ENCODE measurements around the gene PPM1A.
"Not testable (repeated sequence)": the region's sequence is repeated elsewhere in the genome, so short reads cannot be mapped to it uniquely, and the experiment has no call there.

The PPM1A gene

DNA sequence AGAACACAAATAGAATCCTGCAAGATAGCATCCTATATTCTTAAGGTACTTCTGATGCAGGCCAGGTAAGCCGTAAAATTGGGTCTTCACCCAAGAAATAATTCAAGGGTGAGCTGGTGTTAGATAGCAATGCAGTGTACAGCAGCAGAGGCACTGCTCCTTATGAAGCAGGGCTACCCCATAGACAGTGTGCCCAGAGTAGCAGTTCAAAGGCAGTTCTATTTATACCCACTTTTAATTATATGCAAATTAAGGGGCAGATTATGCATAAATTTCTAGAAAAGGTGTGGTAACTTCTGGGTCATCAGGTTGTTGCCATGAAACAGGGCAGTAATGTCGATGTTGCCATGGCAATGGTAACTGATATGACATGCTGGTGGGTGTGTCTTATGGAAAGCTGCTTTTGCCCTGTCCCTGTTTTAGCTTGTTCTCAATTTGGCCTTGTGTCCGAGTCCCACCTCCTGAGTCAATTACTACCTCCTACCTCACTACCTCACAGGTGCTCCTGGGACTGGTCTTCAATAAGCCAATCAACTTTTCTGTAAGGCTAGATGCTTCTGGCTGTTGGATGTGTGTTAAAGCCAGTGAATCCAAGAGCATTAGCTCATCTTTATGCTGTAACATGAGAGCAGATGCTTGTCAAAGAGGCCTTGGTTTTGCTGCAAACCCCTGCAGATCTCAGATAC is 61.0 kb downstream of the PPM1A start:
- no peak for DNase-seq (ENCODE audit: low read depth, low spot score)

DNA sequence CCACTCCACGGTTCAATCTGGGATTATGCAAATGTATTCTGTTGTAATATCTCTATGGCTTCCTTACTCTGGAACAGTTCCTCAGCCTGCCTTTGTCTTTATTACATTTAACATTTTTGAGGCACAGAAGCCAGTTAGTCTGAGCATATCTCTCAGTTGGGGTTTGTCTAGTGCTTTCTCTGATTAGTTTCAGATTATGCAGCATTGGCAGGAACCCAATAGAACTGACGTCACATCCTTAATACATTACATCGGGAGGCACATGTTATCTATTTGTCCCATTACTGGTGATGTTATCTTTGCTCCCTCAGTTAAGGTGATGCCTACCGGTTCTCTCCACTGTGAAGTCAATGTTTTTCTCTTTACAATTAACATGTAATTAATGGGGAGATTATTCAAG is 62.4 kb downstream of the PPM1A start:
- H3K4me3 ChIP-seq (ENCODE audit: low read length) = no peak overlapping the region
- peak; percentile 59 for DNase-seq (ENCODE audit: low read depth, low spot score)

More for the DNA sequence above, 61.0 kb downstream of the PPM1A start:
- H3K4me3 ChIP-seq (ENCODE audit: low read length) = no peak overlapping the region

DNA sequence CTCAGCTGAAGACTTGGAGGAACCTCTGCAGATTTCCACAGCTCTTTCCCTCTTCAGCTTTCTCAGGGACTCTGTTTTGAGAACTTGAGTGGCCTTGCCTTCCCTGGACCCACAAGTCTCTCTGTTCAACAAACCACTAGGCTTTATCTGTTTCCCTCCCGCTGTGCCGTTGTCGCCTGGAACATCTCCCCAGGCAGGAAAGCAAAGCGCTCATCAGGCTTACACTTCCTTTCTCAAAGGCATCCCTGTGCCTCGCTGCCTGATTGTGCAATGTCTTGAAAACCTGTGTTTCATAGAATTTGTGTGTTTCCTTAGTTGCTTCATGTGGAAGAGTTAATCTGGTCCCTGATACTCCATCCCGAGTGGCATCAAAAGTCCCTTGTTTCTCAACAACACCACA is 64.1 kb downstream of the PPM1A start:
- no peak for DNase-seq (ENCODE audit: low read depth, low spot score)
- H3K4me3 ChIP-seq (ENCODE audit: low read length) = no peak overlapping the region

DNA sequence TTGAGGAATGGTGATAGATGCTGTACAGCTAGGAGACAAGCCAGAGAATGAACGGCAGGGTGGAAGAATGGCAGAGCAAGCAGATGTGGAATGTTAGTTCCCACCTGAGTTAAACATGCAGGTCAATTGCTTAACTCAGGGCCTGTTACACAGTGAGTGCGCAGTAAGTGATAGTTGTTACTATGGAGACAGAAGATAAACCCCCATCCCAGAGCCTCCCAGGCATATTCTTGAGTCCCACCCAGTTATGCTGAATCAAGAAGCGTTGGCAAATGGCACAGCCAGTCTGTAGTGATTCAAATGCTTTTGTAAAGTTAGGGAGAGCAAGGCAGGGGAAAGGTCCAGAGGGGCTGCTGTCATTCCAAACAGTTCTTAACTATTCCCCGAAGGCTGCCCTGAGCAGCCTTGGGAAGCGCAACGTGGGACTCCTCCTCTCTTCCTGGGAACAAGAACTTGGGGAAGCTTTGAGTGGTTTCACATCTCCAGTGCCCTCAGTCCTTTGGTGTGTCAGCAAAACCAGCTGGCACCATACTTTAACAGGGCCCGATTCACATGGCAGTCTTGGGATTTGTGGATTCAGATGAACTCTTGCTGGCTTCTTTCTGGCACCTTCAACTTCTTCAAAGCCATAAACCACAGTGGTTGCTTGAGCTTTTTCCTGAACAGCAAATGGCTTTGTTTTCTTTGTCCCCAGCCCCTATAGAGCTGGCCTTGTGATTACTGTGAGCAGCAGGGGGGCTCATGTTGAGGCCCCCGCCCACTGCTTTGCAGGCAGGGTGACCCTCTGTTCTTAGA is 66.4 kb downstream of the PPM1A start:
- DNase-seq (ENCODE audit: low read depth, low spot score) = no peak
- H3K4me3 ChIP-seq (ENCODE audit: low read length) = no peak overlapping the region

DNA sequence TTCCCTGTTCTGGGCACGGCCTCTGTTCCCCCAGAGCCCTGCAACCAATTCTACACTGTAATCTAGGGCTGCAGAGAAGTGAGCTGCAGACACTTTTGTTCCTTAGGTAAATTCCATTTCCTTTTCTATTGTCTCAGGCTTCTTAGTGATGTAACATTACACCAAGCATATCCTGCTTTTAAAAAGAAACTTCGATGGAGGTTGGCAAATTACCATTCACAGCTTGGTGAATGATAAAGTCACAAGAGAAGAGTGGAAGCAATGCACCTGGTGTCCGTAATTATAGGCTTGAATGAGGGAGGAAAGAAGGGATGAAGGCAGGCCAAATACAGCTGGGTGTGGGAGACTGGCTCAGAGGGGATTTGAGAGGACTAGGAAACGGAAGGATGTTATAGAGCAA is 68.6 kb downstream of the PPM1A start:
- no peak for DNase-seq (ENCODE audit: low read depth, low spot score)
- H3K4me3 ChIP-seq (ENCODE audit: low read length) = no peak overlapping the region

DNA sequence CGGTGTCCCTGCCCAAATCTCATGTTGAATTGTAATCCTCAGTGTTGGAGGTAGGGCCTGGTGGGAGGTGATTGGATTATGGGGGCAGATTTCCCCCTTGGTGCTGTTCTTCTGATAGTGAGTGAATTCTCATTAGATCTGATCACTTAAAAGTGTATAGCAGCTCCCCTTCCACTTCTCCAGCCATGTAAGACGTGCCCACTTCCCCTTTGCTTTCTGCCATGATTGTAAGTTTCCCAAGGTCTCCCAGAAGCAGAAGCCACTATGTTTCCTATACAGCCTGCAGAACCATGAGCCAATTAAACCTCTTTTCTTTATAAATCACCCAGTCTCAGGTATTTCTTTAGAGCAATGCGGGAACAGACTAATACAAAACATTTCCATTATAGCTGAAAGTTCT is 71.8 kb downstream of the PPM1A start:
- not testable (repeated sequence) for H3K4me3 ChIP-seq (ENCODE audit: low read length); DNase-seq (ENCODE audit: low read depth, low spot score)

DNA sequence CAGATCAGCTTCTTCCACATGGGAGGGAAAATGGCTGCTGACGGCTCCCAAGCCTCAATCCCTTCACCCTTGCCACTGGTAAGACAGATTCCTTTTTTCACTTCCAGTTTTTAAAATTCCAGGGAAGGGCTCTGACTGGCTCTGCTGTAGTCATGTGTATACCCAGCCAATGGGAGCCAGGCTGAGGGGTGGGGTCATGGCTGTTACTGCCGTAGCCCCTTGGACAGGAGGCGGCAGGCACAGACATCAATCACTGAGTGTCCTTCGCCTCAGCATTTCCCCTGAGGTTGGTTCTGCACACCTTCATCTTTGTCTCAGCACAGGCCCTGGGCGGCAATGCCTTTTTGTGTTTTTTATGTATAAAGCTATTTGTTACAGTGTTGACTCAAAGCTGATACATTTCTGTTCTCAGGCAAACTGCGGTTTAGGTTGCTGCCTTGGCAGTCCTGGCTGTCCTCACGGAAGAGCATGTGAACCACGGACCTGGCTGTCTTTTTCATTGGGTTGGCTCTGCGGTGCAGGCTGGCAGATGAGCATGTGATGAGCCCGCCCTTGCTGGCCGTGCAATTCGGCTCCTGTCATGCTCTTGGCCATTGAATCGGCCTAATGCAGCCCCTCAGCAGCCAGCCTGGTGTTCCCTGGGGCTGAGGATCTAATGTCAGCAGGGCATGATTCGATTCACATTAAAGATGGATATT is 74.3 kb downstream of the PPM1A start:
- no peak overlapping the region for H3K4me3 ChIP-seq (ENCODE audit: low read length)
- DNase-seq (ENCODE audit: low read depth, low spot score) = no peak

DNA sequence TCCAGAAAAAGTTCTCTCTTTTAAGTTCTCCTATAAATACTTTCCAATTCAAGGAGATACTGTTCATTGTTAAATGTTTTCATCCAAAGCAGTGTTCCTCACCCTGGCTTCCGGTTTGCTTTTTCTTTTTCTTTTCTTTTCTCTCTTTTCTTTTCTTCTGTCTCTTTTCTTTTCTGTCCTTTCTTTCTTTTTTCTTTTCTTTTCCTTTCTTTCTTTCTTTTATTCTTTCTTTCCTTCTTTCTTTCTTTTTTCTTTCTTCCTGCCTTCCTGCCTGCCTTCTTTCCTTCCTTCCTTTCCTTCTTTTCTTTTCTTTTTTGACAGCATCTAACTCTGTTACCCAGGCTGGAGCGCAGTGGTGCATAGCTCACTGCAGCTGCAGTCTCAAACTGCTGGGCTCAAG is 75.8 kb downstream of the PPM1A start:
- no peak overlapping the region for H3K4me3 ChIP-seq (ENCODE audit: low read length)
- no peak for DNase-seq (ENCODE audit: low read depth, low spot score)

DNA sequence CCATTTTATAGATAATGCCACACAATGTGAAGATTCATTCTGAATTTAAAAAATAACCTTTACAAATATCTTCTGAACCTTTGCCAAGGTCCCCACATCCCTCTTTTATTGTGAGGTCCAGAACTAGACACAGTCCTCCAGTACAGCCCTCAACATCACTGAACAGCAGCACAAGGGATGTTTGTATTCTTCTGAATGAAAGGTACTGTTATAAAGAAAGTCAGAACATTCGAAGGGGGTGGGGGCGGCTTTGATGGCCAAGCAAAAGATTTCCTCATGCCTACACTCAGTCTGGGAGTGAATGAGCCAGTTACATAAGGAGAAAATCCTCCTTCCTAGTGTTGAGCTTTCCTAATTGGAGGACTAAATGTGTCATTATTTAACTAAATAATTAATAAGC is 77.3 kb downstream of the PPM1A start:
- no peak overlapping the region for H3K4me3 ChIP-seq (ENCODE audit: low read length)
- DNase-seq (ENCODE audit: low read depth, low spot score) = no peak

DNA sequence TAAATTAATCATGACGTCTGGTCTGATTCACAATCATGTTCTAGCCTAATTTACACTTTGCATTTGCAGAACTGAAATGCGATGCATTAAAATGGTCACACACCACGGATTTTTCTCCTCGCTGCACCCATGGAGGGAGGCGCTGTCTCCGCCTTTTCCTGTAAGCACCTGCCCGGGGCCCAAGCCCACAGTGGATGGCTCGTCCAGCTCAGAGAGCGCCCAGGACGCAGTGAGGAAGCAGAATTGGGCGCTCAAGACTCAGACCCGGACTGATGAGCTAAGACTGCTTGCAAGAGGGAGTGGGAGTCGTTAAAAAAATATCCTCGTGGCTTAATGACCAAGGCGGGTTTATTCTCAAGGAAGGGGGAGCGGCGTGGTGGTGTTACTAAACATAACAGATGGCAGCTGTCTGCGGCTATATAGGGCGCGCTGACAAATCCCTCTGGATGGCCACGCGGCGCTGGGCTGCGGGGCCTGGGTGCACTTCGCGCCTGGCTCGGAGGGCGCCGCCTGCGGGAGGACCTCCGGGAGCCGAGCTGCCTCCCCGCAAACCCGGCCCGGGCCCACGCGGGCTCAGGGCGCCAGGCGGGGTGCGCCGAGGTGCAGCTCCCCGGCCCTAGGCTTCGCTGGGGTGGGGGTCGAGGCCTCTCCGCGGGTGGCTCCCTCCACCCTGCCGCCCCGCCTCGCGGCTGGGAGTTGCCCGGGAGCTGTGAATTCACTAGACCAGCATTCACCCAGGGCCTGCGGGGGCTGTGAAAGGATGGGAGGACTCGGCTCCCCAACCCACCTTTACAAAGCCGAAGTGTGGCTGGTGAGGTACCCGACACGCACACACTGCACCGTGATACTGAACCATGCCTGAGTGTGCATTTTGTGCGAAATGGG is 78.7 kb downstream of the PPM1A start:
- DNase-seq (ENCODE audit: low read depth, low spot score) = peak; percentile 78
- peak overlapping the region; percentile 84 for H3K4me3 ChIP-seq (ENCODE audit: low read length)

DNA sequence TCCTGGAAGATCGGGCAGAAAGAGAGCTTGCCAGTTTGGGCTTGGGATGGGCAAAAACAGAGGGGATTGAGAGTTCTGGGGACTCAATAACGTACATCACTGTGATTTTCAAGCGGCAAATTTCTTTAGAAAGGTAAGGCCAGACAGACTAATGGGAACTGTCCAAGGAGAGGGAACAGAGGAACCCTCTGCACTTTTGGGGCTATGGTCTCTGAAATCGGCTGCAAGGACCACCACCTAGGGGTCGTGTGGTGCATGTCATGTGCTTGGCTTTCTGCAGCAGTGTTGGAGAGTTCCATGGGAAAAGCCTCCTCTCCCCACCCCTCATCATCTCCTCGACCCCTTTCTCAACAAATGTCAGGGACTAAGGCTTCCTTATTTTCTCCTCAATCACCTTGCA is 79.6 kb downstream of the PPM1A start:
- no peak for DNase-seq (ENCODE audit: low read depth, low spot score)
- H3K4me3 ChIP-seq (ENCODE audit: low read length) = peak overlapping the region; percentile 84

DNA sequence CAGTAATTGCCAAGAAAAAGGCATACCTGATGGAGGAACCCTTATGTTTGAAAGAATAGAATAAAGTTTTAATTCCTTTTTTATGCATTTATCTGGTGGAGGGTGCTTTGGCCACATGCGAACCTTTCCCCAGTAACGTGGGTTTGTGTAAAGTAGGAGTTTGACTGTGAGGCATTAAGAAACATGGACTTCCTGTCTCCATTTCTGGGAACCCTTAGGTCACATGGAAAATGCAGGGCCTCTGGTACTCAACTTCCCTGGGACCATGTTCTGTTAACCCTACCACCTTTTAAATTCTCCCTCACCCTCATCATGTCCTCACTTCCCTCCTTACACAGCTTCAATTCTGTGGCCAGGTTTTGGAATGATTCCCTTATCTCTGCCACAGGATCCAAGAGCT is 80.3 kb downstream of the PPM1A start:
- DNase-seq (ENCODE audit: low read depth, low spot score) = no peak
- no peak overlapping the region for H3K4me3 ChIP-seq (ENCODE audit: low read length)

DNA sequence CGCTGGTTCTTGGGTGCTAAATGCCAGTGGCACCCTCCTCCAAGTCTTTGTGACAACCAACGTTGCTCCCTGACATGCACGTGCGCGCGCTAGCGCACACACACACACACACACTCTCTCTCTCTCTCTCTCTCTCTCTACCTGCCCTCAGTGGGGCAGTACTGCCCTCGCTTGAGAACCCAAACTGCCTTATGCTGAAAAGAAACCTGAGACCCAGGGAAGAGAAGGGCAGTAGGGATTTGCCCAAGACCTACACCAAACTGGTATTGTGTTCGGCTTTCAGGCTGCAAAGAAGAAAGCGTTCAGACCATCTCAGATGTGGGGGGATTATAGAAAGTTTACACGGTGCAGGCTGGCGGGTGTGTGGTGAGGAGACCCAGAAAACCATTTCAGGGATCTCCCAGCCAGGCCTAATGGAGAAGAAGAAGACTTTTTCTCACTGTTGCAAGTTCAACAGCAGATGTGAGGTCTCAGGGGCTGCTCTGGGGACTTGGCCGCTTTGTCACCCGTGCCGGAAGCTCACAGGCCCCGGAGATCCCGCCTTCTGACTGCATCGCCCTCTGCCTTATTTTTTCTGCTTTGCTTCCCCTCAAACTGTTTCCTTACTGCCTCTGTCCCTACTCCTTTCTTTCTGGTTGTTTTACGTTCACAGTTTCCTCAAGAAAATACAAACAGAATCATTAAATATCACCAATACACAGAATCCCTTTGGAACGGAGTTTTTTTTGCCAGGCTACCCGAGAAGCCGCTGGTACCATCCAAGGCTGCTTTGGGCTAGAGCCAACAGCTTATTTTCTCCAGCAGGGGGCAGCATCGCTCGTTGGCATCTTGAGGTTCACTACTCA is 82.4 kb downstream of the PPM1A start:
- peak; percentile 97 for DNase-seq (ENCODE audit: low read depth, low spot score)
- peak overlapping the region; percentile 50 for H3K4me3 ChIP-seq (ENCODE audit: low read length)

DNA sequence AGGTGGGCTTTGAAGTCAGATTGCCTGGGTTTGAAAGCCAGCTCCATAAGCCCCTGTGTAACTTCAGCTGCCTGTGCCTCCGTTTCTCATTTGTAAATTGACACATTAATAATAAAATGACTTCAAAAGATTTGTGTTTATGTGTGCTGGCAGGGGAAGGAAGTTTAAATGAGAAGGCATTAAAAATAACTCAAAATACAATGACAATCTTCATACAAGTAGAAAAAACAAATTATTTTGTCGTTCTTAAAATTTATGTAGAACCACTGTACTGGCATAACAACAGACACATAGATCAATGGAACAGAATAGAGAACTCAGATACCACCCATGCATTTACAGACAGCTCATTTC is 83.0 kb downstream of the PPM1A start:
- no peak for DNase-seq (ENCODE audit: low read depth, low spot score)
- peak overlapping the region; percentile 50 for H3K4me3 ChIP-seq (ENCODE audit: low read length)

DNA sequence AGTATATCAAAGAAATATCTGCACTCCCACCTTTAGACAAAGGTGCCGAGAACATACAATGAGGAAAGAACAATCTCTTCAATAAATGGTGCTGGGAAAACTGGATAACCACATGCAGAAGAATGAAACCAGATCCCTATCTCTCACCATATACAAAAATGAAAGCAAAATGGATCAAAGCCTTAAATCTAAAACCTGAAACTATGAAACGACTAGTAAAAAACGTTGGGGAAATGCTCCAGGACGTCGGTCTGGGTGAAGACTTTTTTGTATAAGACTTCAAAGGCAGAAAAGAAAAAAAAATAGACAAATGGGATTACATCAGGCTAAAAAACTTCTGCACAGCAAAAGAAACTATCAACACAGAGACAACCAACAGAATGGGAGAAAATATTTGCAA is 83.8 kb downstream of the PPM1A start:
- peak; percentile 87 for DNase-seq (ENCODE audit: low read depth, low spot score)
- H3K4me3 ChIP-seq (ENCODE audit: low read length) = peak overlapping the region; percentile 50

DNA sequence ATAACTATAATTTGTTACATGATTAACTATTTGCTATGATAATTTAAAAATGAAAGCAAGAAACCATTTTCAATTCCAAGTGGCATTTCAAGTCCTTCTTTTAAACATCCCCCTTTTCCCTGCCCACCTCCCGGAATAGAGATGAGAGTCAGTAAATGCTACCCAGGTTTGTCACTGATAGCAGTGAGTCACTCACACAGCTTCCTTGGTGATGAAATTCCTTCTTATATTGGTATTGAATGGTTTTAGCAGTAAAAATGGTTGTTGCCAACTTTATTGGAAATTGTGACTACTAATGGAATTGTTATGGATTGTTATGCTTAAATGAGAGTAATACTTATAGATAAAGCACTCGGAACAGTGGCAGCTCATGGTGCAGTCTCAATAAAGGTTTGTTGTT is 90.5 kb downstream of the PPM1A start:
- H3K4me3 ChIP-seq (ENCODE audit: low read length) = no peak overlapping the region
- no peak for DNase-seq (ENCODE audit: low read depth, low spot score)

DNA sequence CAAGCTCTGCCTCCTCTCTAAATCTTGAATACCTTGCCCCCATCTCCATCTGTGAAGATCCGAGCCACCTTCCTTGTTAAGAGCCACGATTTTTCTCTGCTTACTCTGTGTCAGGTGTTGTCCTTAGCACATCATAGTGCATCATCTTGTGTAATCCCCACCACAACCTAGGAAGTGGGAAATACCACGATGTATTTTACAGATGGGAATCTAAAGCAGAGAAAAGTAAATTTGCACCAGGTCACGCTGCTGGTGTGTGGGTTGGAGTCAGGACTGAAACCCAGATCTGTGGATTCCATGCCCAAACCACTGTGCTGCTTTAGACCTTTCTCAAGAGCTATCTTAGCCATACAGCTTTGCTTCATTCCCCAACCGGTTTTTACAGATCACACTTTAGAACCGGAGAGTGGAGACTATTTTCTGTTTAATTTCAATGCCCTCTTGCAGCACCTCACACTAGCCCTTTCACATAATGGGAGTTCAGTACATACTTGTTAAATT is 94.6 kb downstream of the PPM1A start:
- H3K4me3 ChIP-seq (ENCODE audit: low read length) = peak overlapping the region; percentile 47
- peak; percentile 98 for DNase-seq (ENCODE audit: low read depth, low spot score)

DNA sequence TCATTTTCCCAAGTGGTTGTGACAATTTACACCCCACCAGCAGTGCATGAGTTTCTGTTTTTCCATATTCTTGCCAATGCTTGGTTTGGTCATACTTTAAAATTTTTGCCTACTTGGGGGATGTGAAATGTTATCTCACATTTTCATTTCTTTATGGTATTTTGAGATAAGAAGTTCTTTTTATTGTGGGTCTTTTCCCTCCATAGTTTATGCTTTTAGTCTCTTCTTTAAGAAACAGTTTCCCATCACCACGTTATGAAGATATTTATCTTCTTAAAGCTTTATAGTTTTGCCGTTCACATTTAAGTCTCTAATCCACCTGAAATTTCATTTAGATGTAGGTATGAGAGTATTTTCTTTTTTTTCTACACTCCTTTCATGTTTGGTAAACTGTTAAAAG is 95.7 kb downstream of the PPM1A start:
- peak; percentile 94 for DNase-seq (ENCODE audit: low read depth, low spot score)
- H3K4me3 ChIP-seq (ENCODE audit: low read length) = no peak overlapping the region
